Activated naive CD8-positive, alpha-beta T cell treated with anti-CD3 and anti-CD28 coated beads for 36 hours (primary cell): Measurements from ENCODE around the gene SNX2. TPM values are rescaled to one million over a fixed set of nuclear protein-coding genes. Genes with fewer than 3 reads are reported as not detected.
"Not testable (repeated sequence)": the region's sequence is repeated elsewhere in the genome, so short reads cannot be mapped to it uniquely, and the experiment has no call there.

Experiments used
- DNase-seq: peaks from one replicate; pipeline ENCODE4 v3.0.0; 2021
- H3K27ac Mint-ChIP-seq: one replicate; pipeline ENCODE4 v1.8.0; 2022; ENCODE audit warnings: mild to moderate bottlenecking, moderate library complexity, mixed read lengths
- H3K27me3 Mint-ChIP-seq: one replicate; pipeline ENCODE4 v1.8.0; 2022; ENCODE audit warnings: mild to moderate bottlenecking, mixed read lengths
- H3K36me3 Mint-ChIP-seq: one replicate; pipeline ENCODE4 v1.8.0; 2021; ENCODE audit warnings: mild to moderate bottlenecking, mixed read lengths
- H3K4me1 Mint-ChIP-seq: one replicate; pipeline ENCODE4 v1.8.0; 2021; ENCODE audit warnings: mixed read lengths
- H3K4me3 Mint-ChIP-seq: one replicate; pipeline ENCODE4 v1.8.0; 2022; ENCODE audit warnings: mild to moderate bottlenecking, moderate library complexity, mixed read lengths
- H3K9me3 Mint-ChIP-seq: one replicate; pipeline ENCODE4 v1.8.0; 2022; ENCODE audit warnings: mixed read lengths
- total RNA-seq, 2 experiments: library from RNA; stranded (reverse); gene quantifications; one replicate each; pipeline ENCODE4 v1.2.3, GENCODE V29; 2021

Gene SNX2
- total RNA-seq, 2 experiments from 2014 or later = 40.6 to 41.9 TPM

DNA sequence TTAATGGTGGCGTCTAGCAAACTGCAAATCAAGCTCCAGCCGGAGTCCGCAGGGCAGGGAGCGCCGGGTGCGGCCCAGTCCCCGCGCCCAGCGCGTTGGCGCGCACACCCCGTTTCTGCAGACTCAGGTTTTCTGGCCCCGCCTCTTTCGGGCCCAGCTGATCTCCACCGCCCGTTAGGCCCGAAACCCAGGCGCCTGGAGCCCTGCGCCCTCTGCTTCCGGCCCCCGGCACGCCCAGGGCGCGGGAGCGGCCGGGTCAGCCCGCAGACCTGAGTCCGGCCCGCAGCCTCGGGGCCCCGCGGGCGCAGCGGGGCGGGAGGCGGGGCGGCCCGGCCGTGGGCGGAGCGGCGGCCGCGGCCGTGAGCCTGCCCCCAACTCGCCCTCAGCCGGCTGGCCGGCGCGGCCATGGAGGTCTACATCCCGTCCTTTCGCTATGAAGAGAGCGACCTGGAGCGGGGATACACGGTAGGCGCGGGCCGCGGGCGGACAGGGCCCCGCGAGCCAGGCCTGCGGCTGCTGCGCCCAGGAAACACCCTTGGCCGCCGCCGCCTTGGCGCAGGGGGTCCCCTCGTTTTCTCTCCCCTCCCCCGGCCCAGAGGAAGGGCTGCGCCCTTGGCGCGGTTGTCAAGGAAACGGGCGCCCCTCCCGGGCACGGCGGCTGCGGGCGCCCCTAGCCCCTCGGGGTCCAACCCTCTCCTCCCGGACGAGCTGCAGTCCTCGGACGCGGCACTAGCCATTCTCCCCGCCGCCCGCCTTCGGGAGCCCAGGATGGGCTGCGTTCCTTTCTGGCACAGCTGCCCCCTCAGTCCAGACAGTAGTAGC is 70.6 kb downstream of the SNX2 start, which contains the start of gene SNX24:
Gene SNX24, plus strand, starts transcription at position 385 of the 822 bp plus-strand sequence. Its CDS starts 21 bp downstream, at position 406.
- Mint-ChIP-seq H3K27me3 (peaks cover 5% of the 10 kb centered on the region), H3K36me3 (no peaks in the 10 kb centered on the region), H3K9me3 (no peaks in the 10 kb centered on the region), H3K27ac (no peak within 1 kb of the TSS), H3K4me1 (peaks cover 15% of the 10 kb centered on the region), H3K4me3 (peak within 1 kb of the TSS; percentile 82)
- peak; percentile 74 for DNase-seq

DNA sequence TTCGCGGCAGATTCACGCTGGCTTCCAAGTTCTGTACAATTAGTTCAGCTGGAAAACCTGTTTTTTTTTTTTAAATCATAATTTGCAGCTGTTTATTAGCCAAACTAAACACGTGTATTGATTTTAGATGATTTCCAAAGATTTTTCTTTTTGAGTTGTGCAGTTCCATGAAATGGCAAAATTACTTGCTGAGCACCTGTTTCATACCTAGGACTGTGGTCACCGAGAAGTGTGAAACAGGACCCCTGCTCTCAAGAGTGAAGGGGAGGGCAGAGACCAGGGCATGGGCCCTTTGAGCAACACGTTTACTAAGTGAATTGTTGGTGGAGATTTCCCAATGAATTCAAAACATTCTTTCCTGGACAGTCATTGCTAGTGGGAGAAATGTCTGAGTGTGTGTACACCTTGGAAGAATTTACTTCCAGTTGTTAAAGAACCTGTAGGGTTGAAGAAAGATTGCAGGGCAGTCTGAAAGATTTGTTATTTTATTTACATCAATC is 71.2 kb downstream of the SNX2 start:
- H3K27ac Mint-ChIP-seq = no peak overlapping the region
- DNase-seq = no peak
- H3K4me3 Mint-ChIP-seq = peak overlapping the region; percentile 68
- H3K4me1 Mint-ChIP-seq = peaks cover 15% of the 10 kb centered on the region
- H3K27me3 Mint-ChIP-seq = peaks cover 5% of the 10 kb centered on the region
- no peaks in the 10 kb centered on the region for H3K9me3 Mint-ChIP-seq
- H3K36me3 Mint-ChIP-seq = no peaks in the 10 kb centered on the region

- Mint-ChIP-seq H3K4me1 (peaks cover 15% of the 10 kb centered on the region), H3K4me3 (no peak overlapping the region), H3K27ac (no peak overlapping the region), H3K9me3 (no peaks in the 10 kb centered on the region), H3K36me3 (no peaks in the 10 kb centered on the region), H3K27me3 (no peaks in the 10 kb centered on the region)
- no peak for DNase-seq
Measured at GRCh38 chr5:122847687-122848081, 72.8 kb downstream of the SNX2 start.

DNA sequence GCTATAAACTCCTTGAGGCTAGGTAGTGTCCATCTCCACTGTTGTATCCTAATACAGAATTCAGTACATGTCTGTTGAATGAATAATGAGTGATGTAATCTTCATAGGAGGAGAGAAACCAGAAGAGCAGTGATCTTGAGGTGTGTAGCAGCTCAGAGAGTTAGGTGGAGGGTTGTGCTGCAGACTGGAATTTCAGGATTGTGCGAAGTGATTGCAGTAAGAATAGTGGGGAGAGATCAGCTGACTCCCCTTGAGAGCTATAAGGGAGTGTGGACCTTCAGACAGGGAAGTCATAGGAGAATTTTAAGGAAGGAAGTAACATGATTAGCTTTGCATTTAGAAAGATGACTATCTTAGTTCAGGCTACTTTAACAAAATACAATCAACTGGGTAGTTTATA is 74.9 kb downstream of the SNX2 start:
- no peak overlapping the region for H3K4me3 Mint-ChIP-seq
- no peak overlapping the region for H3K27ac Mint-ChIP-seq

DNA sequence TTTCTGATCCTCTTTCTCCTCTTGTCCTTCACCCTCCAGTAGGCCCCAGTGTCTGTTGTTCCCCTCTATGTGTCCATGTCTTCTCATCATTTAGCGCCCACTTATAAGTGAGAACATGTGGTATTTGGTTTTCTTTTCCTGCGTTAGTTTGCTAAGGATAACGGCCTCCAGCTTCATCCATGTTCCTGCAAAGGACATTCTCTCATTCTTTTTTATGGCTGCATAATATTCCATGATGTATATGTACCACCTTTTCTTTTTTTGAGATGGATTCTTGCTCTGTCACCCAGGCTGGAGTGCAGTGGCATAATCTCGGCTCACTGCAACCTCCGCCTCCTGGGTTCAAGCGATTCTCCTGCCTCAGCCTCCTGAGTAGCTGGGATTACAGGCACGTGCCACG is 82.7 kb downstream of the SNX2 start:
- not testable (repeated sequence) for H3K4me1 Mint-ChIP-seq, DNase-seq, H3K4me3 Mint-ChIP-seq, H3K27ac Mint-ChIP-seq, H3K36me3 Mint-ChIP-seq, H3K9me3 Mint-ChIP-seq, H3K27me3 Mint-ChIP-seq

More for the DNA sequence above, 74.9 kb downstream of the SNX2 start:
- Mint-ChIP-seq H3K36me3 (no peaks in the 10 kb centered on the region), H3K9me3 (no peaks in the 10 kb centered on the region), H3K27me3 (no peaks in the 10 kb centered on the region), H3K4me1 (peaks cover 6% of the 10 kb centered on the region)
- DNase-seq = no peak

- DNase-seq = no peak
- H3K9me3 Mint-ChIP-seq = no peaks in the 10 kb centered on the region
- no peaks in the 10 kb centered on the region for H3K4me1 Mint-ChIP-seq
- no peak overlapping the region for H3K27ac Mint-ChIP-seq
- no peaks in the 10 kb centered on the region for H3K27me3 Mint-ChIP-seq
- H3K36me3 Mint-ChIP-seq = peaks cover 2% of the 10 kb centered on the region
- no peak overlapping the region for H3K4me3 Mint-ChIP-seq
Measured at GRCh38 chr5:122858451-122858850, 83.6 kb downstream of the SNX2 start.

- Mint-ChIP-seq H3K36me3 (no peaks in the 10 kb centered on the region), H3K27me3 (no peaks in the 10 kb centered on the region), H3K27ac (no peak overlapping the region), H3K4me3 (no peak overlapping the region), H3K4me1 (no peaks in the 10 kb centered on the region), H3K9me3 (no peaks in the 10 kb centered on the region)
- no peak for DNase-seq
Measured at GRCh38 chr5:122863240-122863639, 88.4 kb downstream of the SNX2 start.

DNA sequence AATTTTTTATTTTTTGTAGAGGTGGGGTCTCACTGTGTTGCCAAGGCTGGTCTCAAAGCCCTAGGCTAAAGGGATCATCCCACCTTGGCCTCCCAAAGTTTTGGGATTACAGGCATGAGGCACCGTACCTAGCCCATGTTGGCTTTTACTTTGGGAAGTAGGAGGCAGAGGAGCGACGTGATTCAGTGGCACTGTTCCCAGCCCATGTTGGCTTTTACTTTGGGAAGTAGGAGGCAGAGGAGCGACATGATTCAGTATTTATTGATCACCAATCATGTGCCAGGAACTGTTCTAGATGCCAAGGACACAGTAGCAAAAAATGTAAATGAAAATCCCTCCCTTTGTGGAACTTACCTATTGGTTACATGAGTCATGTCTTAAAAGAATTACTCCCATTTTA is 88.8 kb downstream of the SNX2 start:
- no peaks in the 10 kb centered on the region for H3K36me3 Mint-ChIP-seq
- DNase-seq = no peak
- H3K9me3 Mint-ChIP-seq = no peaks in the 10 kb centered on the region
- H3K4me3 Mint-ChIP-seq = no peak overlapping the region
- H3K27me3 Mint-ChIP-seq = no peaks in the 10 kb centered on the region
- no peaks in the 10 kb centered on the region for H3K4me1 Mint-ChIP-seq
- H3K27ac Mint-ChIP-seq = no peak overlapping the region

- Mint-ChIP-seq H3K4me3 (no peak overlapping the region), H3K4me1 (no peaks in the 10 kb centered on the region), H3K27ac (no peak overlapping the region), H3K9me3 (no peaks in the 10 kb centered on the region), H3K27me3 (no peaks in the 10 kb centered on the region), H3K36me3 (no peaks in the 10 kb centered on the region)
- DNase-seq = no peak
Measured at GRCh38 chr5:122864400-122864799, 89.5 kb downstream of the SNX2 start.

- no peak overlapping the region for H3K27ac Mint-ChIP-seq
Measured at GRCh38 chr5:122864842-122865241, 90.0 kb downstream of the SNX2 start.

GRCh38 chr5:122870219-122870856 is 95.5 kb downstream of the SNX2 start:
- no peak for DNase-seq
- H3K27me3 Mint-ChIP-seq = no peaks in the 10 kb centered on the region
- no peak overlapping the region for H3K27ac Mint-ChIP-seq
- H3K9me3 Mint-ChIP-seq = no peaks in the 10 kb centered on the region
- no peak overlapping the region for H3K4me3 Mint-ChIP-seq
- H3K4me1 Mint-ChIP-seq = no peaks in the 10 kb centered on the region
- no peaks in the 10 kb centered on the region for H3K36me3 Mint-ChIP-seq

More at GRCh38 chr5:122864842-122865241, 90.0 kb downstream of the SNX2 start:
- Mint-ChIP-seq H3K4me3 (no peak overlapping the region), H3K9me3 (no peaks in the 10 kb centered on the region), H3K4me1 (no peaks in the 10 kb centered on the region), H3K36me3 (no peaks in the 10 kb centered on the region), H3K27me3 (no peaks in the 10 kb centered on the region)
- DNase-seq = no peak

GRCh38 chr5:122871661-122872060 is 96.8 kb downstream of the SNX2 start:
- no peak for DNase-seq
- Mint-ChIP-seq H3K9me3 (no peaks in the 10 kb centered on the region), H3K27ac (no peak overlapping the region), H3K4me1 (no peaks in the 10 kb centered on the region), H3K36me3 (no peaks in the 10 kb centered on the region), H3K27me3 (no peaks in the 10 kb centered on the region), H3K4me3 (no peak overlapping the region)

DNA sequence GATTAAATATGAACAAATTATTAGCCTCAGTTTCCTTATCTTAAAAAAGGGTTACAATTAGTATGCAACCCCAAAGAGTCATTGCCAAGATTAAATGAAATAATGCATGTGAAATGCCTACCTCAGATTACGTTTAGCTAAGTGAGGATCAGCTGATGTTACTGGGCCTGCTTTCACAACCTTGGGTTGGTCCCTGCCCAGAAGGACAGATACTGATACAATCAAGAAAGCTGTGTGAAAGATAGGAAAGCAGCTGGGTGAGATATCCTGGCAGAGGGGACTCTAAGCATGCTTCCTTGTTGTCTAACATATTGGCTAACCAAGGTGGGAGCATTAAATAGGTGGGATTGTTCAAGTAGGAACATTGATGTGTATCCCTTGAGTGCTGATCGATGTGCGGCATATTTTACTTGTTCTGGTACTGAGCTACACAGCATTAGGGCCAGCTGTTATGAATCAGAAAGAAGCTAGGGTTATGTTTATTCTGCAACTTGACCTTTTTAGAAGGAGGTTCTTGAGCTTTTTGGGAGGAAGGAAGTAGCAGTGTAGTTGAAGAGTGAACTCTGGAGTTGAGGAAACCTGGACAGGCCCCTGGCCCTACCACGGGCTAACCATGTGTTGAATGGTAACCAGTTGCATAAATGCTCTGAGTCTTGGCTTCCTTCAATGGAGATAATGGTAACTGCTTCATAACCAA is 99.4 kb downstream of the SNX2 start:
- no peaks in the 10 kb centered on the region for H3K4me1 Mint-ChIP-seq
- DNase-seq = no peak
- H3K27ac Mint-ChIP-seq = no peak overlapping the region
- H3K4me3 Mint-ChIP-seq = no peak overlapping the region
- no peaks in the 10 kb centered on the region for H3K9me3 Mint-ChIP-seq
- no peaks in the 10 kb centered on the region for H3K36me3 Mint-ChIP-seq
- H3K27me3 Mint-ChIP-seq = no peaks in the 10 kb centered on the region

- no peaks in the 10 kb centered on the region for H3K9me3 Mint-ChIP-seq
- no peaks in the 10 kb centered on the region for H3K36me3 Mint-ChIP-seq
- H3K4me3 Mint-ChIP-seq = no peak overlapping the region
- H3K27ac Mint-ChIP-seq = no peak overlapping the region
- DNase-seq = no peak
- no peaks in the 10 kb centered on the region for H3K27me3 Mint-ChIP-seq
- H3K4me1 Mint-ChIP-seq = no peaks in the 10 kb centered on the region
Measured at GRCh38 chr5:122877518-122877917, 102.6 kb downstream of the SNX2 start.

- H3K9me3 Mint-ChIP-seq = no peaks in the 10 kb centered on the region
- no peaks in the 10 kb centered on the region for H3K27me3 Mint-ChIP-seq
- H3K4me3 Mint-ChIP-seq = no peak overlapping the region
- H3K36me3 Mint-ChIP-seq = no peaks in the 10 kb centered on the region
- no peaks in the 10 kb centered on the region for H3K4me1 Mint-ChIP-seq
- DNase-seq = no peak
- H3K27ac Mint-ChIP-seq = no peak overlapping the region
Measured at GRCh38 chr5:122879076-122879475, 104.2 kb downstream of the SNX2 start.
